HCT116 (cell line): ENCODE data around the gene VMA21.

Source experiments
- POLR2A ChIP-seq: IDR thresholded peaks from 2 replicates; pipeline ENCODE4 v1.7.0; 2011; ENCODE audit warnings: borderline replicate concordance; ENCODE audit not compliant: insufficient read depth, insufficient read length; ENCODE audit errors: extremely low read depth
- SRF ChIP-seq: IDR thresholded peaks from 2 replicates; pipeline ENCODE4 v1.6.1; 2012; ENCODE audit warnings: low read depth
- TF ChIP-seq, protein P1 (sequence below), 3 experiments: fragments of 200-600 bp in 1 of 3; sonication (generic) in 1 of 3; IDR thresholded peaks in 2 of 3; conservative IDR thresholded peaks in 1 of 3; 2 replicates each; pipeline ENCODE4 v1.5.1; 2012 to 2017; ENCODE audit warnings: low read depth in 2 of 3, low read length in 2 of 3, antibody characterized with exemption in 1 of 3, borderline replicate concordance in 1 of 3, control low read depth in 1 of 3, mild to moderate bottlenecking in 1 of 3, mixed read lengths in 1 of 3, mixed run types in 1 of 3, moderate library complexity in 1 of 3; ENCODE audit not compliant: insufficient read depth in 1 of 3
- TF ChIP-seq, protein P2 (sequence below): IDR thresholded peaks from 2 replicates; pipeline ENCODE4 v1.6.1; 2012

DNA sequence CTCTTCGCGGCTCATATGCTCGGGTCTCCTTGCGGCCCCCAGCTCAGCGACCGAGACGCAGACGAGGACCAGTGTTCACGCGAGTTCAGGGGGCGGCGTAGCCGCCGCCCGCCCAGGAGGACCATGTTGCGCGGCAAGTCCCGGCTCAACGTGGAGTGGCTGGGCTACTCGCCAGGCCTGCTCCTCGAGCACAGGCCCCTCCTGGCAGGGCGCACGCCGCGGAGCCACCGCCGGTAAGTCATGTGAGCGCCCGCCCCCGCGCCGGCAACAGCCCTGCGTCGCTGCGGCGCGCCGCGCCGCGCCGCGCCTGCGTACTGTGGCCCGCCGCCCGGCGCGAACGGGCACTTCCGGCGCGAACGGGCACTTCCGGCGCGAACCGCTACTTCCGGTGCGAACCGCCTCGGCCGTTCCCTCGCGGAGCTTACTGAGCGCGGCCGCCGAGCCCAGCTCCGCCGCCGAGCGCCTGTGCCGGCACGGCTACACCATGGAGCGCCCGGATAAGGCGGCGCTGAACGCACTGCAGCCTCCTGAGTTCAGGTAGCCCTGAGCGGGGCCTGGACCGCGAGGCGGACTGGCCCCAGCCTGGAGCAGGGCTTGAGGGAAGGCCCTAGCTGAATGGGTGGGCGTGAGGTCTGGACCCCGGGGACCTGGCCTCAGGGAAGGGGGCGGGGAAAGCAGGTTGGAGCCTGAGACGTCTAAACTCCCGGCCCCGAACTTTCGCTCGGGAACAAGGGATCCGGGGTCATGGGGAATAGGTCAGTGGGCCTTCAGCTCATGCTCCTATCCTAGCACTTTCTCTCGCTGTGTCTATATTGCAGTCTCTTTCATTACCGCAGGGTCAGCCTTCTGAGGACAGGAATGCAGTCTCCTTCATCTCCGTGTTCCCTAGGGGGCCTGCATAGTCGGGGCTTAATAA, at the start of gene VMA21:
- TF ChIP-seq, protein P1, sequence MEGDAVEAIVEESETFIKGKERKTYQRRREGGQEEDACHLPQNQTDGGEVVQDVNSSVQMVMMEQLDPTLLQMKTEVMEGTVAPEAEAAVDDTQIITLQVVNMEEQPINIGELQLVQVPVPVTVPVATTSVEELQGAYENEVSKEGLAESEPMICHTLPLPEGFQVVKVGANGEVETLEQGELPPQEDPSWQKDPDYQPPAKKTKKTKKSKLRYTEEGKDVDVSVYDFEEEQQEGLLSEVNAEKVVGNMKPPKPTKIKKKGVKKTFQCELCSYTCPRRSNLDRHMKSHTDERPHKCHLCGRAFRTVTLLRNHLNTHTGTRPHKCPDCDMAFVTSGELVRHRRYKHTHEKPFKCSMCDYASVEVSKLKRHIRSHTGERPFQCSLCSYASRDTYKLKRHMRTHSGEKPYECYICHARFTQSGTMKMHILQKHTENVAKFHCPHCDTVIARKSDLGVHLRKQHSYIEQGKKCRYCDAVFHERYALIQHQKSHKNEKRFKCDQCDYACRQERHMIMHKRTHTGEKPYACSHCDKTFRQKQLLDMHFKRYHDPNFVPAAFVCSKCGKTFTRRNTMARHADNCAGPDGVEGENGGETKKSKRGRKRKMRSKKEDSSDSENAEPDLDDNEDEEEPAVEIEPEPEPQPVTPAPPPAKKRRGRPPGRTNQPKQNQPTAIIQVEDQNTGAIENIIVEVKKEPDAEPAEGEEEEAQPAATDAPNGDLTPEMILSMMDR (IDR thresholded peaks at IDR 0.05 in 2 of 3, conservative IDR thresholded peaks at IDR 0.05 in 1 of 3; ENCODE audit: borderline replicate concordance in 1 of 3, insufficient read depth in 1 of 3, low read depth in 2 of 3, low read length in 2 of 3) = no peak
- peak; percentile 24 for TF ChIP-seq POLR2A
- TF ChIP-seq, protein P2, sequence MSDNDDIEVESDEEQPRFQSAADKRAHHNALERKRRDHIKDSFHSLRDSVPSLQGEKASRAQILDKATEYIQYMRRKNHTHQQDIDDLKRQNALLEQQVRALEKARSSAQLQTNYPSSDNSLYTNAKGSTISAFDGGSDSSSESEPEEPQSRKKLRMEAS = peak; percentile 81
- no peak for TF ChIP-seq SRF
